Measurements from ENCODE around the gene SLC18B1. TPM values are rescaled to one million over a fixed set of nuclear protein-coding genes. Genes with fewer than 3 reads are reported as not detected.

SLC18B1 gene
- total and polyA plus RNA-seq, 2 of the 13 experiments (the other 11 are each of a cell fraction or from before 2014, with no cell fraction given) = 11.4 to 13.8 TPM

DNA sequence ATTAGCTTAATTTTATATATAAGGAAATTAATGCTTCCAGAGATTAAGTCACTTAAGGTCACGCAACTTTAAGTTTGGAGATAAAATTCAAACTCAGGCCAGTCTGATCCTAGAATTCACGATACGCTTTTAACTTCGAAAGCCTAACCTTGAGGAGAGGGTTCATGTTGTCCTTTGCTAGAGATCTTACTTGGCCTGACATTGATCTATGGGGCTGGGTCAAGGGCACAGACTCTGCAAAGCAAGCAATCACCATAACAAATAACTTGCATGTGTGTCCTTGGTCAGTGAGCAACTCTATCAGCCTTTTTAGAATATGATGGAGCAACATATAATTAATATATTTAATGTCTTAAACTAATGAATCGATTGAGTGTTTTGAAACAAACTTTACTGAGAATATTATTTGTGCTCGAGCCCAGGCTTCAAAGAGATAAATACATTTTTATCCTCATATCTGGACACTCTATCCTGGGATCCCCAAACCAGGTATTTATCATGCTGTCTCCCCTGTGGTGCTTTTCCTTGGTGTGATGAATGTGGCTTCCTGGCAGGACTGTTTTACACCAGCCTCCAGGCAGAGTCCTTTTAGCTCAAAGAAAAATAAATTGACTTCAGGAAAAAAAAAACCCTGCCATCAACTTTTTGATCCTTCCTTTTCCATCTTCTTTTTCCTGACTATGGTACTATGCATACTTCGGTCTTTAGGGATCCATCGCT is 45.0 kb upstream of the SLC18B1 start (continued):
- TF ChIP-seq SMAD1 (CRISPR knock-in tag; IDR thresholded peaks at IDR 0.05; ENCODE audit: borderline replicate concordance, low read depth) (no peak), CHD4 (IDR thresholded peaks at IDR 0.05; ENCODE audit: borderline replicate concordance, low read length) (no peak), ARID3A (IDR thresholded peaks at IDR 0.05; ENCODE audit: low read depth, low read length) (peak; percentile 47; the same call in 1 of the 2 replicates), NR2C2 (CRISPR knock-in tag; IDR thresholded peaks at IDR 0.05; ENCODE audit: borderline replicate concordance) (no peak), PHB2 (IDR thresholded peaks at IDR 0.05; ENCODE audit: partially characterized antibody) (no peak), ZNF12 (CRISPR knock-in tag; IDR thresholded peaks at IDR 0.05) (no peak), RXRB (CRISPR knock-in tag; IDR thresholded peaks at IDR 0.05; ENCODE audit: borderline replicate concordance) (peak; percentile 96), TCF7 (IDR thresholded peaks at IDR 0.05; ENCODE audit: low read depth) (peak; percentile 40; the same call in 1 of the 2 replicates), FOXC1 (CRISPR knock-in tag; IDR thresholded peaks at IDR 0.05; ENCODE audit: borderline replicate concordance) (no peak), TEAD3 (CRISPR knock-in tag; optimal IDR thresholded peaks at IDR 0.05; ENCODE audit: borderline replicate concordance) (peak; percentile 30), SMAD3 (CRISPR knock-in tag; IDR thresholded peaks at IDR 0.05) (peak; percentile 54; the same call in 1 of the 2 replicates), HOXD1 (CRISPR knock-in tag; IDR thresholded peaks at IDR 0.05) (peak; percentile 87; the same call in 1 of the 2 replicates), IRX3 (CRISPR knock-in tag; IDR thresholded peaks at IDR 0.05; ENCODE audit: borderline replicate concordance, low read depth) (no peak), MYC (CRISPR knock-in tag; IDR thresholded peaks at IDR 0.05; ENCODE audit: borderline replicate concordance) (no peak), ZNF251 (CRISPR knock-in tag; IDR thresholded peaks at IDR 0.05) (no peak), PAX8 (CRISPR knock-in tag; IDR thresholded peaks at IDR 0.05; ENCODE audit: borderline replicate concordance) (no peak), ZFP82 (CRISPR knock-in tag; IDR thresholded peaks at IDR 0.05; ENCODE audit: borderline replicate concordance) (no peak), ESRRA (CRISPR knock-in tag; IDR thresholded peaks at IDR 0.05; ENCODE audit: low read depth) (peak; percentile 74; the same call in 1 of the 2 replicates), GPN1 (CRISPR knock-in tag; IDR thresholded peaks at IDR 0.05; ENCODE audit: borderline replicate concordance) (no peak), ZNF552 (CRISPR knock-in tag; IDR thresholded peaks at IDR 0.05; ENCODE audit: borderline replicate concordance) (no peak), HOXA5 (CRISPR knock-in tag; IDR thresholded peaks at IDR 0.05) (peak; percentile 95), KLF11 (CRISPR knock-in tag; IDR thresholded peaks at IDR 0.05) (no peak), RXRA (CRISPR knock-in tag; IDR thresholded peaks at IDR 0.05) (peak; percentile 89; the same call in 1 of the 2 replicates)
- TF ChIP-seq, protein P1, sequence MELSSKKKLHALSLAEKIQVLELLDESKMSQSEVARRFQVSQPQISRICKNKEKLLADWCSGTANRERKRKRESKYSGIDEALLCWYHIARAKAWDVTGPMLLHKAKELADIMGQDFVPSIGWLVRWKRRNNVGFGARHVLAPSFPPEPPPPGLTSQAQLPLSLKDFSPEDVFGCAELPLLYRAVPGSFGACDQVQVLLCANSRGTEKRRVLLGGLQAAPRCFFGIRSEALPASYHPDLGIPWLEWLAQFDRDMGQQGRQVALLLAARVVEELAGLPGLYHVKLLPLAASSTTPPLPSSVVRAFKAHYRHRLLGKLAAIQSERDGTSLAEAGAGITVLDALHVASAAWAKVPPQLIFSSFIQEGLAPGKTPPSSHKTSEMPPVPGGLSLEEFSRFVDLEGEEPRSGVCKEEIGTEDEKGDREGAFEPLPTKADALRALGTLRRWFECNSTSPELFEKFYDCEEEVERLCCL (CRISPR knock-in tag; IDR thresholded peaks at IDR 0.05; ENCODE audit: borderline replicate concordance) = no peak
- TF ChIP-seq, protein P2, sequence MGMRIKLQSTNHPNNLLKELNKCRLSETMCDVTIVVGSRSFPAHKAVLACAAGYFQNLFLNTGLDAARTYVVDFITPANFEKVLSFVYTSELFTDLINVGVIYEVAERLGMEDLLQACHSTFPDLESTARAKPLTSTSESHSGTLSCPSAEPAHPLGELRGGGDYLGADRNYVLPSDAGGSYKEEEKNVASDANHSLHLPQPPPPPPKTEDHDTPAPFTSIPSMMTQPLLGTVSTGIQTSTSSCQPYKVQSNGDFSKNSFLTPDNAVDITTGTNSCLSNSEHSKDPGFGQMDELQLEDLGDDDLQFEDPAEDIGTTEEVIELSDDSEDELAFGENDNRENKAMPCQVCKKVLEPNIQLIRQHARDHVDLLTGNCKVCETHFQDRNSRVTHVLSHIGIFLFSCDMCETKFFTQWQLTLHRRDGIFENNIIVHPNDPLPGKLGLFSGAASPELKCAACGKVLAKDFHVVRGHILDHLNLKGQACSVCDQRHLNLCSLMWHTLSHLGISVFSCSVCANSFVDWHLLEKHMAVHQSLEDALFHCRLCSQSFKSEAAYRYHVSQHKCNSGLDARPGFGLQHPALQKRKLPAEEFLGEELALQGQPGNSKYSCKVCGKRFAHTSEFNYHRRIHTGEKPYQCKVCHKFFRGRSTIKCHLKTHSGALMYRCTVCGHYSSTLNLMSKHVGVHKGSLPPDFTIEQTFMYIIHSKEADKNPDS (CRISPR knock-in tag; IDR thresholded peaks at IDR 0.05) = no peak

Data from HepG2 (cell line).